ENCODE measurements around the gene TMEM130. TPM values are rescaled to one million over a fixed set of nuclear protein-coding genes. Genes with fewer than 3 reads are reported as not detected.
A peak's percentile ranks its signal among the peaks of the same experiment; 100 is the strongest.
"Not testable (repeated sequence)": the region's sequence is repeated elsewhere in the genome, so short reads cannot be mapped to it uniquely, and the experiment has no call there.

TMEM130 gene
- total and polyA plus RNA-seq, 9 donors: 2.3 to 6.6 (median 5.4) TPM

DNA sequence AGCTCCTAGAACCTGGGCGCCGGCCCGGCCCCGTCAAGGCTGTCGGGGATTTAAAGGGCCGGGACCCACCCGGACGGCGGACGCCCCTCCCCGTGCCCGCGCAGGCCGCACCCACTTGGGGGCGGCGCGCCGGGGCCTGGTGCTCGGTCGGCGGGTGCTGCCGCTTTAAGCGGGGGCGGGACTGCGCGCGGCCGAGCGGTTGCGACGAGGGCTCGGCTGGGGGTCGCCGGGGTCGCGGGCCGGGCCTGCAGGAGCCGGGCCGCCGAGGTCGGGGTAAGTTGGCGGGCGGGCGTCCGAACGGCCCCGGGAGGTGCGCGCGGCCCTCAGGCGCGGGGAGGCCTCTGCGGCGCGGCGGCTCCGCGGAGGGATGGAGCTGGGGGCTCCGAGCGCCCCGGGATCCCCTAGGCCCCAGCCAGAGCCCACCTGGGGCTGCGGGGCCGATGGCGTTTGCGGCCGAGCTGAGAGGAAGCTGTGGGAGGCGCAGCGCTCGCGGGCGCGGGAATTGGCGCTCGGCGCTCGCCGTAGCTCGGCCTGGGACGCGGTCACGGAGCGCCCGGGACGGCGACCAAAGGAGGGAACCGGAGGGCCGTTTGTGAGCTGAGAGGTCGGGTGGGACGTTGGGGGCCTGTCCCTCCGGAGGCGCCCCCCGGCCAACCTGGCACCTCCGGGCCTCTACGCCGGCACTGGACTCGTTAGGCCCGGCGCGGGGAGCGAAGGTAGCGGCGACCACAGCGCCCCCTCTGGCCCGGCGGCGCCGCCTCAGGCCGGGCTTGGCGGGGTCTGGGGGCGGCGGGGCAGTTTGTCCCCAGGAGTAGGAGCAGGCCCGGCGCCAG lies 8.8 kb upstream of the TMEM130 start, which contains the start of gene TRRAP:
TSS of gene TRRAP (plus strand) at position 168 of the 833 bp plus-strand sequence. CDS start 2,619 bp downstream, outside the sequence.
- Histone ChIP-seq H3K4me1 (ENCODE audit: control insufficient read depth, insufficient read depth, low read length) (peaks cover 17% of the 10 kb centered on the region), H3K36me3 (ENCODE audit: control insufficient read depth, insufficient read depth, low read length) (peaks cover 14% of the 10 kb centered on the region), H3K4me3 (ENCODE audit: low read length) (peak within 1 kb of the TSS; percentile 70), H3K9me3 (replicated peaks; ENCODE audit: control insufficient read depth, low read depth, low read length) (no peaks in the 10 kb centered on the region), H3K27ac (ENCODE audit: low read length) (peak within 1 kb of the TSS; percentile 51), H3K27me3 (ENCODE audit: control insufficient read depth, insufficient read depth, low read length) (no peaks in the 10 kb centered on the region)
- DNase-seq: peak; percentile 85
- WGBS (ENCODE audit: insufficient coverage): under 1% methylated on average over 107 of the region's 113 CpGs

DNA sequence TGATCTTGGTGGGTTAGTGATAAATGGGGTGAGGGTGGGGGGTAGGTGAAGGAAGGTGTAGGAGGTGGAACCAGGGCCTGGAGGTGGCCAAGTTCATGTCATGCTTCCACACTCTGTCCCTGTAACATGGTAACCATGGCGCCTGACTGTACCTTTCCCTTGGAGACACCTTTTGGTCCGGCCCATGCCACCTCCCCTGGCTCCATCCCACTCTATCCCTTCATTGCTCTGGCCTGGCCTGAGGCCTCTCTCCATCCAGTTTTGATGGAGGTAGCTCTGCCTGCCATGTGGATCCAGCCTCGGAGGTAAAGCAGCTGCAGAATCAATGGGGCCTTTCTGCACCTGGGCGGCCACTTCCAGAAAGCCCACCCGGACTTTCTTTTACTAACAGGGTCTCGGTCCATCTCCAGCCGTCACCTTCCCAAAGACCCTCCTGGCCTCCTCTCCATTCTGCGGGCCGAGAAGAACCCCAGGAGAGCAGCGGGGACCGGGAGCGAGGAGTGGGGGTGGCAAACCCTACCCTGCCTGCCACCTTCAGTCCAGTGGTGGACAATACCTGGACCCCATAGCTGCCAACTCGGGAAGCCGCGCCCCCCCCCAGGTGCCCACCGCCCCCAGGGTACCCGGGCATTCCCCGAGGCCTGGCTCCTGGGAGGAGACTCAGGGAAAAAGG lies 8.0 kb upstream of the TMEM130 start:
- H3K27ac ChIP-seq (ENCODE audit: low read length): peak overlapping the region; percentile 51
- no peaks in the 10 kb centered on the region for H3K27me3 ChIP-seq (ENCODE audit: control insufficient read depth, insufficient read depth, low read length)
- no peaks in the 10 kb centered on the region for H3K9me3 ChIP-seq (replicated peaks; ENCODE audit: control insufficient read depth, low read depth, low read length)
- peaks cover 9% of the 10 kb centered on the region for H3K36me3 ChIP-seq (ENCODE audit: control insufficient read depth, insufficient read depth, low read length)
- WGBS (ENCODE audit: insufficient coverage): 12% methylated on average over 15 of the region's 18 CpGs
- peak overlapping the region; percentile 70 for H3K4me3 ChIP-seq (ENCODE audit: low read length)
- DNase-seq: no peak
- peaks cover 17% of the 10 kb centered on the region for H3K4me1 ChIP-seq (ENCODE audit: control insufficient read depth, insufficient read depth, low read length)

DNA sequence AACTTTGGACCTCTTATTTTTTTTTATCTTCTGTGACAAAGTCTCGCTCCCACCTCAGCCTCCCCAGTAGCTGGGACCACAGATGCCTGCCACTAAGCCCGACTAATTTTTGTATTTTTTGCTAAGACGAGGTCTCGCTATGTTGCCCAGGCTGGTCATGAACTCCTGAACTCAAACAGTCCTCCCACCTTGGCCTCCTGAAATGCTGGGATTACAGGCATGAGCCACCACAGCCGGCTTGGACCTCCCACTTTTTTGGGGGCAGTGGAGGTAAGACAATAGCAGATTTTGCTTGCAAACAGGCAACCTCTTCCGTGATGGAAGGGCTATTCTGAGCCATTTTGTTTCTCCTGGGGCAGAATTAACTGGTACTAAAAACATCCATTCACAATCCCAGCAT lies 7.3 kb upstream of the TMEM130 start:
- peaks cover 17% of the 10 kb centered on the region for H3K4me1 ChIP-seq (ENCODE audit: control insufficient read depth, insufficient read depth, low read length)
- WGBS (ENCODE audit: insufficient coverage): 80% methylated on average over 6 of the region's 6 CpGs
- H3K4me3 ChIP-seq (ENCODE audit: low read length): no peak overlapping the region
- peaks cover 5% of the 10 kb centered on the region for H3K36me3 ChIP-seq (ENCODE audit: control insufficient read depth, insufficient read depth, low read length)
- H3K27ac ChIP-seq (ENCODE audit: low read length): no peak overlapping the region
- H3K9me3 ChIP-seq (replicated peaks; ENCODE audit: control insufficient read depth, low read depth, low read length): no peaks in the 10 kb centered on the region
- no peak for DNase-seq
- H3K27me3 ChIP-seq (ENCODE audit: control insufficient read depth, insufficient read depth, low read length): no peaks in the 10 kb centered on the region

DNA sequence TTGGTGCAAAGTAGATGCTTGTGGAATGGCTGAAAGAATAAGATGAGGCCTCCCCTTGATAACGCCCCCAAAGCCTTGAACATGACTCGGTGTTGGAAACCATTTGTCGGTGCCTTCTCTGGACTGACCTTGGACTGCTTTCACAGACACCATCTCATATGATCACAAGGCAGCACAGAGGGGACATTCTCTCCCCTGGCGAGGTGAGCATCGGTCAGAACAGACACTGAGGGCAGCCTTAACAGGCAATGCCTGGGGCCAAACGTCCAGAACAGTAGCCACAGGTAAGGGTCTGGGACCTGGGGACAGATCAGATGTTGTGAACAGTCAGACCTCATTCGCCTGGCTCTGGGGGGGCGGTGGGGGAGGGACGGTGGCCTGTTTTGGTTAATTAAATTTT lies 5.7 kb upstream of the TMEM130 start:
- 86% methylated on average over 6 of the region's 9 CpGs for WGBS (ENCODE audit: insufficient coverage)
- no peak for DNase-seq
- H3K9me3 ChIP-seq (replicated peaks; ENCODE audit: control insufficient read depth, low read depth, low read length): no peaks in the 10 kb centered on the region
- peaks cover 17% of the 10 kb centered on the region for H3K4me1 ChIP-seq (ENCODE audit: control insufficient read depth, insufficient read depth, low read length)
- no peak overlapping the region for H3K27ac ChIP-seq (ENCODE audit: low read length)
- no peak overlapping the region for H3K4me3 ChIP-seq (ENCODE audit: low read length)
- H3K27me3 ChIP-seq (ENCODE audit: control insufficient read depth, insufficient read depth, low read length): peaks cover 12% of the 10 kb centered on the region
- H3K36me3 ChIP-seq (ENCODE audit: control insufficient read depth, insufficient read depth, low read length): no peaks in the 10 kb centered on the region

DNA sequence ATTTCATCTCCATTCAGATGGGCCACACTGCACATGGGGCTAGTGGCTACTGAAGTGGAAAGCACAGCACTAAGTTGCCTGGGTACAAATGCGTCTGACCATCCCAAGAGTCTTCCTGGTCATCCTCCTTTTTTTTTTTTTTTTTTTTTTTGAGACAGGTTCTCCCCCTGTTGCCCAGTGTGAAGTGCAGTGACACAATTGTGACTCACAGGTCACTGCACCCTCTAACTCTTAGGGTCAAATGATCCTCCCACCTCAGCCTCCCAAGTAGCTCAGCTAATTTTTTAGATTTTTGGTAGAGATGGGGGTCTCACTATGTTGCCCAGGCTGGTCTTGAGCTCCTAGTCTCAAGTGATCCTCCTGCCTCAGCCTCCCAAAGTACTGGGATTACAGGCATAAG lies 5.1 kb upstream of the TMEM130 start:
- H3K27ac ChIP-seq (ENCODE audit: low read length): no peak overlapping the region
- no peak overlapping the region for H3K4me3 ChIP-seq (ENCODE audit: low read length)
- H3K4me1 ChIP-seq (ENCODE audit: control insufficient read depth, insufficient read depth, low read length): peaks cover 15% of the 10 kb centered on the region
- 89% methylated on average over 1 of the region's 1 CpG for WGBS (ENCODE audit: insufficient coverage)
- no peaks in the 10 kb centered on the region for H3K36me3 ChIP-seq (ENCODE audit: control insufficient read depth, insufficient read depth, low read length)
- DNase-seq: no peak
- H3K27me3 ChIP-seq (ENCODE audit: control insufficient read depth, insufficient read depth, low read length): peaks cover 17% of the 10 kb centered on the region
- no peaks in the 10 kb centered on the region for H3K9me3 ChIP-seq (replicated peaks; ENCODE audit: control insufficient read depth, low read depth, low read length)

DNA sequence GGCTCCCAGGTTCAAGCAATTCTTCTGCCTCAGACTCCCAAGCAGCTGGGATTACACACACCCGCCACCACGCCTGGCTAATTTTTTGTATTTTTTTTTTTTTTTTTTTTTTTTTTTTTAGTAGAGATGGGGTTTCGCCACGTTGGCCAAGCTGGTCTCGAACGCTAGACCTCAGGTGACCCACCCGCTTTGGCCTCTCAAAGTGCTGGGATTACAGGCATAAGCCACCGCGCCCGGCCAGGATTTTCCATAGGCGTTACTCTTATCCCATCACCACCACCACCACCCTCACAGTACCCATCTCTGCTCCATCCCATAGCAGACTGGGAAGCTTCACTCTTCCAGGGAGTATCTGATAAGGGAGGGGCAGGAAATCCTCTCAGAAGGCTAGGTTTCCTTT lies 3.8 kb upstream of the TMEM130 start:
- not testable (repeated sequence) for DNase-seq; H3K9me3 ChIP-seq (replicated peaks; ENCODE audit: control insufficient read depth, low read depth, low read length); H3K4me3 ChIP-seq (ENCODE audit: low read length); H3K27ac ChIP-seq (ENCODE audit: low read length); H3K36me3 ChIP-seq (ENCODE audit: control insufficient read depth, insufficient read depth, low read length)
- Histone ChIP-seq H3K27me3 (ENCODE audit: control insufficient read depth, insufficient read depth, low read length) (peaks cover 28% of the 10 kb centered on the region), H3K4me1 (ENCODE audit: control insufficient read depth, insufficient read depth, low read length) (peaks cover 15% of the 10 kb centered on the region)
- no CpG with 5 or more reads among the region's 11 CpGs for WGBS (ENCODE audit: insufficient coverage)

DNA sequence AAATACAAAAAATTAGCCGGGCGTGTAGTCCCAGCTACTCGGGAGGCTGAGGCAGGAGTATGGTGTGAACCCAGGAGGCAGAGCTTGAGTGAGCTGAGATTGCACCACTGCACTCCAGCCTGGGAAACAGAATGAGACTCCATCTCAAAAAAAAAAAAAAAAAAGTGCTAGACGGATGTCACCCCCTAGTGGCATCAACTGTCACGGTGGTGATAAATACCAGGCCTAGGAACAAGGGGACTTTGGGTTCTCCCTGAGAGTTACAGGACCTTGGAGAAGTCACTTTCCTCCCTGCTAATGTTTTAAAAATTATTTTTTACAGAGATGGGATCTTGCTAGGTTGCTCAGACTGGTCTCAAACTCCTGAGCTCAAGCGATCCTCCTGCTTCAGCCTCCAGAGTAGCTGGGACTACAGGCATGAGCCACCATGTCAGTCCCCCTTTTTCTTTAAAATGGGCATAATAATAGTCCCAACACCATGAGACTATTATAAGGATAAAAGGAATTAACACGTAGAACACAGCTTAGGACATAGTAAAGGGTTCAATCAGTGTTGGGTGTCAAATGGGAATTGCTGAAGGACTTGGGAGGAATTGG lies 2.6 kb upstream of the TMEM130 start:
- no peak for DNase-seq
- H3K27me3 ChIP-seq (ENCODE audit: control insufficient read depth, insufficient read depth, low read length): peaks cover 34% of the 10 kb centered on the region
- no peak overlapping the region for H3K27ac ChIP-seq (ENCODE audit: low read length)
- H3K4me1 ChIP-seq (ENCODE audit: control insufficient read depth, insufficient read depth, low read length): peaks cover 13% of the 10 kb centered on the region
- no peaks in the 10 kb centered on the region for H3K9me3 ChIP-seq (replicated peaks; ENCODE audit: control insufficient read depth, low read depth, low read length)
- H3K4me3 ChIP-seq (ENCODE audit: low read length): no peak overlapping the region
- WGBS (ENCODE audit: insufficient coverage): 100% methylated on average over 1 of the region's 7 CpGs
- H3K36me3 ChIP-seq (ENCODE audit: control insufficient read depth, insufficient read depth, low read length): no peaks in the 10 kb centered on the region

DNA sequence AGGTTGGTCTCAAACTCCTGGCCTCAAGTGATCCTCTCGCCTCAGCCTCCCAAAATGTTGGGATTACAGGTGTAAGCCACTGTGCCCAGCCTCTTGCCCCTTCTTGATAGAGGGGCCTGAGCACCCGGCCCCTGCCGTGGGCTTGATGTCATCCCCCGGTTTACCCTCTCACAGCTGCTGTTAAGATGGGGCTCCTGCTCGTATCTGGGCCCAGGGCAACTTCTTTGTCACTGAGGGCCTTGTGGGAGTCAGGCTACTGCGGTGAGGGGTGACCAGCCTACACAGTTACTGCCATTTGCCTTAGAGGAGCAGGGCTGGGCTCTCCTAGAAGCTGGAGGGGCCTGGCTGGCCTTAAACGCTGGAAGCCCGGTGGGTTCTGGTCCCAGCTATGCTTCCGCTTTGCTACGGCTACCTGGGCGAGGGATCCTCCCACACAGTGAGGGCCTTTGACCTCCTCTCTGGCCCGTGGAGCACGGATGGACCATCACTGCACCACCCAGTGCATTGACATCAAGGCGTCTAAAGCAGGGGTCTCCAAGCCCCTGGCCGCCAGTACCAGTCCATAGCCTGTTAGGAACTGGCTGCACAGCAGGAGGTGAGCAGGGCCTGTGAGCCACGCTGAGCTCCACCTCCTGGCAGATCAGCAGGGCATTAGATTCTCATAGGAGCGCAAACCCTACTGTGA lies 1.1 kb upstream of the TMEM130 start:
- WGBS (ENCODE audit: insufficient coverage): 79% methylated on average over 17 of the region's 17 CpGs
- no peak for DNase-seq
- Histone ChIP-seq H3K9me3 (replicated peaks; ENCODE audit: control insufficient read depth, low read depth, low read length) (no peaks in the 10 kb centered on the region), H3K4me3 (ENCODE audit: low read length) (no peak overlapping the region), H3K36me3 (ENCODE audit: control insufficient read depth, insufficient read depth, low read length) (no peaks in the 10 kb centered on the region), H3K27ac (ENCODE audit: low read length) (no peak overlapping the region), H3K4me1 (ENCODE audit: control insufficient read depth, insufficient read depth, low read length) (peaks cover 22% of the 10 kb centered on the region), H3K27me3 (ENCODE audit: control insufficient read depth, insufficient read depth, low read length) (peaks cover 34% of the 10 kb centered on the region)

DNA sequence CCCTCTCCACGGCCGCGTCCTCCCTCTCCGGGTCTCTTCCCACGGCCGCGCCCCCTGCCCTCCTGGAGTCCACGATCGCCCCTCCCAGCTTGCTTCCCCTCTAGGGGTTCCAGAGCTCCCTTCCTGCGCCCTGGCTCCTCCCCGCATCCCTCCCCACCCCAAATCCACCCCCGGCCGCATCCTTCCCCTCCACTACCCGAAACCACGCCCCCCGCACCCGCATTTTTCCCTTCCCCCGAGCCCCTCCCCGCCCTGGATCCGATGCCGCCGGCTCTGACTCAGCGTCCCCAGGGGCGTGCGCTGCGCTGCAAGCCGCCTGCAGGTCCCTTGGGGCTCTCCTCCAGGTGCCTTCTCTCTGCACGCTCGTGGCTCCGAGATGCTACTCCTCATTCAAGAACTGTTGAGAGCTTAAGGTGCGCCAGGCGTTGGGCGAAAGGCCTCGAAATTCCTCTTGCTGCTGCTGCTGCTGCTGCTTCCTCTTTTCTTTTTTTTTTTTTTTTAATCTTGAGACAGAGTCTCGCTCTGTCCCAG lies 372 bp upstream of the TMEM130 start:
- peaks cover 34% of the 10 kb centered on the region for H3K27me3 ChIP-seq (ENCODE audit: control insufficient read depth, insufficient read depth, low read length)
- H3K9me3 ChIP-seq (replicated peaks; ENCODE audit: control insufficient read depth, low read depth, low read length): no peaks in the 10 kb centered on the region
- WGBS (ENCODE audit: insufficient coverage): under 1% methylated on average over 35 of the region's 35 CpGs
- no peak overlapping the region for H3K27ac ChIP-seq (ENCODE audit: low read length)
- H3K4me3 ChIP-seq (ENCODE audit: low read length): peak overlapping the region; percentile 43
- H3K36me3 ChIP-seq (ENCODE audit: control insufficient read depth, insufficient read depth, low read length): no peaks in the 10 kb centered on the region
- peaks cover 22% of the 10 kb centered on the region for H3K4me1 ChIP-seq (ENCODE audit: control insufficient read depth, insufficient read depth, low read length)
- peak; percentile 58 for DNase-seq
